Trophoblast cell (in vitro differentiated cells and primary cell): Measurements from ENCODE around the gene SDK2.
"Not testable (repeated sequence)": the region's sequence is repeated elsewhere in the genome, so short reads cannot be mapped to it uniquely, and the experiment has no call there.

Experiments
- DNase-seq, 2 donors: peaks; one replicate each; pipeline ENCODE4 v3.0.0-alpha.2; 2016
- H2AFZ ChIP-seq: 2 replicates; pipeline ENCODE4 v1.6.1; 2013; ENCODE audit warnings: low read length, moderate library complexity, mild to moderate bottlenecking; ENCODE audit not compliant: insufficient read depth, poor library complexity
- H2AK5ac ChIP-seq: 2 replicates; pipeline ENCODE4 v1.6.1; 2013; ENCODE audit warnings: mild to moderate bottlenecking, low read length
- H2BK120ac ChIP-seq: 2 replicates; pipeline ENCODE4 v1.6.1; 2013; ENCODE audit warnings: low read length, mild to moderate bottlenecking, moderate library complexity; ENCODE audit not compliant: insufficient read depth, poor library complexity
- H2BK12ac ChIP-seq: 2 replicates; pipeline ENCODE4 v1.6.1; 2013; ENCODE audit warnings: mild to moderate bottlenecking, low read length, moderate library complexity
- H2BK5ac ChIP-seq: 2 replicates; pipeline ENCODE4 v1.6.1; 2013; ENCODE audit warnings: low read length, low read depth, moderate library complexity, mild to moderate bottlenecking; ENCODE audit not compliant: poor library complexity
- H3K14ac ChIP-seq: 2 replicates; pipeline ENCODE4 v1.6.1; 2013; ENCODE audit warnings: mild to moderate bottlenecking, low read length
- H3K18ac ChIP-seq: 2 replicates; pipeline ENCODE4 v1.6.1; 2013; ENCODE audit warnings: mild to moderate bottlenecking, low read length
- H3K23ac ChIP-seq: 2 replicates; pipeline ENCODE4 v1.6.1; 2013; ENCODE audit warnings: low read length
- H3K27ac ChIP-seq: 2 replicates; pipeline ENCODE4 v1.5.1; 2013; ENCODE audit warnings: low read depth, mild to moderate bottlenecking, inconsistent platforms, low read length, moderate library complexity
- H3K27me3 ChIP-seq: 2 replicates; pipeline ENCODE4 v1.6.1; 2013; ENCODE audit warnings: inconsistent platforms, mild to moderate bottlenecking, low read length, moderate library complexity; ENCODE audit not compliant: insufficient read depth
- H3K36me3 ChIP-seq, 2 experiments: 1 replicate in 1 of 2; 2 replicates in 1 of 2; pipeline ENCODE4 v1.6.1; 2013; ENCODE audit warnings: low read length in 2 of 2, mild to moderate bottlenecking in 2 of 2, moderate library complexity in 1 of 2; ENCODE audit not compliant: insufficient read depth in 2 of 2, control insufficient read depth in 1 of 2
- H3K4ac ChIP-seq: 2 replicates; pipeline ENCODE4 v1.6.1; 2013; ENCODE audit warnings: low read depth, mild to moderate bottlenecking, low read length, moderate library complexity
- H3K4me1 ChIP-seq, 2 experiments: 1 replicate in 1 of 2; 2 replicates in 1 of 2; pipeline ENCODE4 v1.6.1; 2013; ENCODE audit warnings: low read length in 2 of 2, mild to moderate bottlenecking in 2 of 2, moderate library complexity in 1 of 2; ENCODE audit not compliant: insufficient read depth in 2 of 2, control insufficient read depth in 1 of 2
- H3K4me2 ChIP-seq: 2 replicates; pipeline ENCODE4 v1.6.1; 2013; ENCODE audit warnings: inconsistent platforms, mild to moderate bottlenecking, low read length, moderate library complexity
- H3K4me3 ChIP-seq: 2 replicates; pipeline ENCODE4 v1.5.1; 2013; ENCODE audit warnings: mild to moderate bottlenecking, low read depth, low read length, inconsistent platforms
- H3K79me1 ChIP-seq: one replicate; pipeline ENCODE4 v1.6.1; 2013; ENCODE audit warnings: low read length
- H3K79me2 ChIP-seq: 2 replicates; pipeline ENCODE4 v1.6.1; 2013; ENCODE audit warnings: low read length, mild to moderate bottlenecking; ENCODE audit not compliant: control insufficient read depth, insufficient read depth, poor library complexity
- H3K9ac ChIP-seq: 2 replicates; pipeline ENCODE4 v1.6.1; 2013; ENCODE audit warnings: mild to moderate bottlenecking, low read length
- H3K9me3 ChIP-seq: 2 replicates; pipeline ENCODE4 v1.6.1; 2013; ENCODE audit warnings: low read depth, mild to moderate bottlenecking, control low read depth, inconsistent platforms, low read length; ENCODE audit not compliant: insufficient read depth
- H4K12ac ChIP-seq: 2 replicates; pipeline ENCODE4 v1.6.1; 2013; ENCODE audit warnings: low read depth, mild to moderate bottlenecking, low read length, moderate library complexity
- H4K8ac ChIP-seq: 2 replicates; pipeline ENCODE4 v1.6.1; 2013; ENCODE audit warnings: low read depth, mild to moderate bottlenecking, low read length, moderate library complexity
- H4K91ac ChIP-seq: one replicate; pipeline ENCODE4 v1.6.1; 2013; ENCODE audit warnings: low read depth, mild to moderate bottlenecking, low read length, moderate library complexity
- WGBS: extraction: QIAGEN DNeasy Blood & Tissue Kit; methylation state at CpG from one replicate; pipeline ENCODE4 v1.1.7; 2013; ENCODE audit warnings: missing lambda C conversion rate; ENCODE audit not compliant: insufficient read length, insufficient coverage; ENCODE audit errors: extremely low coverage; 5-methylcytosine and 5-hydroxymethylcytosine counted together

Gene SDK2

DNA sequence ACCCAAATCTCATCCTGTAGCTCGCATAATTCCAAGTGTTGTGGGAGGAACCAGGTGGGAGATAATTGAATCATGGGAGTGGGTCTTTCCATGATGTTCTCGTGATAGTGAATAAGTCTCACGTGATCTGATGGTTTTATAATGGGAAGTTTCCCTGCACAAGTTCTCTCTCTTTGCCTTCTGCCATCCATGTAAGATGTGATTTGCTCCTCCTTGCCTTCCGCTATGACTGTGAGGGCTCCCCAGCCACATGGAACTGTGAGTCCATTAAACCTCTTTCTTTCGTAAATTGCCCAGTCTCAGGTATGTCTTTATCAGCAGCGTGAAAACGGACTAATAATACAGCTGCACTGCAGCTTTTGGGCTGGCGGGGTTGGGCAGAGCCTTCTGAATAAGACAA is 171.5 kb downstream of the SDK2 start:
- not testable (repeated sequence) for H3K23ac ChIP-seq, H4K91ac ChIP-seq, H2BK5ac ChIP-seq, H3K14ac ChIP-seq, H3K36me3 ChIP-seq, H3K4me3 ChIP-seq, DNase-seq, H4K8ac ChIP-seq, H3K79me1 ChIP-seq, H2AFZ ChIP-seq, H3K4ac ChIP-seq, H3K9ac ChIP-seq, H3K4me1 ChIP-seq, H3K4me2 ChIP-seq, H2AK5ac ChIP-seq, H3K27me3 ChIP-seq, H3K27ac ChIP-seq, H3K79me2 ChIP-seq, H3K18ac ChIP-seq, H2BK120ac ChIP-seq, H2BK12ac ChIP-seq, H4K12ac ChIP-seq
- peaks cover 11% of the 10 kb centered on the region for H3K9me3 ChIP-seq
- no CpG with 5 or more reads among the region's 8 CpGs for WGBS

- Histone ChIP-seq H3K4ac (no peak overlapping the region), H2BK5ac (no peak overlapping the region), H3K27ac (no peak overlapping the region), H2AK5ac (no peak overlapping the region), H4K91ac (no peak overlapping the region), H3K9me3 (peaks cover 11% of the 10 kb centered on the region), H2BK120ac (no peak overlapping the region), H3K4me3 (no peak overlapping the region), H3K18ac (no peak overlapping the region), H3K23ac (no peak overlapping the region), H3K79me2 (no peaks in the 10 kb centered on the region), H3K9ac (no peak overlapping the region), H4K12ac (no peak overlapping the region), H3K4me1 (no peaks in the 10 kb centered on the region), H2BK12ac (no peak overlapping the region), H3K79me1 (no peaks in the 10 kb centered on the region), H3K4me2 (no peak overlapping the region), H3K27me3 (no peaks in the 10 kb centered on the region), H3K14ac (no peak overlapping the region), H3K36me3 (no peaks in the 10 kb centered on the region), H2AFZ (no peak overlapping the region), H4K8ac (no peak overlapping the region)
- no CpG with 5 or more reads among the region's 12 CpGs for WGBS
- DNase-seq = no peak
Observed at GRCh38 chr17:73471924-73472323, 172.3 kb downstream of the SDK2 start.

GRCh38 chr17:73470316-73470826 is 173.9 kb downstream of the SDK2 start:
- Histone ChIP-seq H3K79me1 (no peaks in the 10 kb centered on the region), H3K4me2 (no peak overlapping the region), H3K9me3 (peaks cover 11% of the 10 kb centered on the region), H2BK120ac (no peak overlapping the region), H3K14ac (no peak overlapping the region), H2BK5ac (no peak overlapping the region), H3K18ac (no peak overlapping the region), H3K79me2 (no peaks in the 10 kb centered on the region), H3K27ac (no peak overlapping the region), H4K8ac (no peak overlapping the region), H4K12ac (no peak overlapping the region), H2BK12ac (no peak overlapping the region), H4K91ac (no peak overlapping the region), H3K4me3 (peak overlapping the region; percentile 41), H3K27me3 (no peaks in the 10 kb centered on the region), H2AK5ac (no peak overlapping the region), H3K4me1 (no peaks in the 10 kb centered on the region), H3K9ac (no peak overlapping the region), H3K36me3 (no peaks in the 10 kb centered on the region), H3K4ac (no peak overlapping the region), H2AFZ (no peak overlapping the region), H3K23ac (no peak overlapping the region)
- DNase-seq = no peak
- no CpG with 5 or more reads among the region's 7 CpGs for whole genome bisulfite sequencing

DNA sequence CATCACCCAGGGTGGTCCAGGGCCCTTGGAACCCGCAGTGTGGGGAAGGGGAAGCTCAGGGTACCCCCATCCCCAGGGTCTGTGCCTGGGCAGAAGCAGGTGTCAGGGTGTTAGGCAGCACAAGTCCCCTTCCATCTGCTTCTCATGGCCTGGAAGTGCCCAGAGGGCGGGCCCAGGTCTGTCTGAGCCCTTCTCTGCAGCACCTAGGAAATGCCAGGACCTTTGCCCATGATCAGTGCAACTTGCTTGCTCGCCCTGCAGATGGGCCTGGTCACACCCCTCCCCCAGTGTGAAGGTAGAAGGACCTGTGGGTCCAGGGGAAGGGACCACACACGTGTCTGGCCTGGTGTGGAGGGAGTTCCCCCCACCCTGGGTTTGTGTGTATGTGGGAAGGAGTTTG is 174.9 kb downstream of the SDK2 start:
- Histone ChIP-seq H3K14ac (no peak overlapping the region), H3K4me2 (no peak overlapping the region), H4K8ac (no peak overlapping the region), H3K27ac (no peak overlapping the region), H3K4ac (no peak overlapping the region), H3K4me1 (no peaks in the 10 kb centered on the region), H3K9me3 (peaks cover 11% of the 10 kb centered on the region), H3K4me3 (no peak overlapping the region), H4K12ac (no peak overlapping the region), H2BK120ac (no peak overlapping the region), H2AK5ac (no peak overlapping the region), H3K79me1 (no peaks in the 10 kb centered on the region), H3K18ac (no peak overlapping the region), H3K23ac (no peak overlapping the region), H3K9ac (no peak overlapping the region), H4K91ac (no peak overlapping the region), H3K79me2 (no peaks in the 10 kb centered on the region), H3K27me3 (no peaks in the 10 kb centered on the region), H2AFZ (no peak overlapping the region), H2BK12ac (no peak overlapping the region), H3K36me3 (no peaks in the 10 kb centered on the region), H2BK5ac (no peak overlapping the region)
- no CpG with 5 or more reads among the region's 4 CpGs for WGBS
- no peak for DNase-seq
